Upper lobe of right lung (tissue), 1 donor: ENCODE data around the gene CHRNA10. TPM values are rescaled to one million over a fixed set of nuclear protein-coding genes. Genes with fewer than 3 reads are reported as not detected.
"Not testable (repeated sequence)": the region's sequence is repeated elsewhere in the genome, so short reads cannot be mapped to it uniquely, and the experiment has no call there.

Experiments
- ATAC-seq: fragments of 200-7000 bp; cut with Tn5 transposase; one replicate; pipeline ENCODE4 v1.9.1; 2020; ENCODE audit warnings: mild to moderate bottlenecking, moderate library complexity
- DNase-seq: peaks from one replicate; pipeline ENCODE4 v3.0.0-alpha.2; 2020
- H3K27ac ChIP-seq: fragments of 200-600 bp; one replicate; pipeline ENCODE4 v1.8.0; 2022
- H3K27me3 ChIP-seq: fragments of 200-600 bp; one replicate; pipeline ENCODE4 v1.8.0; 2022; ENCODE audit warnings: mild to moderate bottlenecking
- H3K36me3 ChIP-seq: fragments of 200-600 bp; one replicate; pipeline ENCODE4 v1.8.0; 2022
- H3K4me1 ChIP-seq: fragments of 200-600 bp; one replicate; pipeline ENCODE4 v1.8.0; 2022
- H3K4me3 ChIP-seq: fragments of 200-600 bp; one replicate; pipeline ENCODE4 v1.8.0; 2022; ENCODE audit warnings: mild to moderate bottlenecking
- H3K9me3 ChIP-seq: fragments of 200-600 bp; one replicate; pipeline ENCODE4 v1.8.0; 2022
- intact Hi-C: fragments of 100-400 bp; cut with DNase I; formaldehyde crosslinking; loops from one replicate; pipeline ENCODE4 v1.11.0; 2022
- total RNA-seq: library from RNA; stranded (reverse); fragmentation: NEBNext Ultra II Directional; extraction: Animal tissue kit (Norgen Biotek cat#: 25700); gene quantifications from one replicate; pipeline ENCODE4 v1.2.1, GENCODE V29; 2021
- TF ChIP-seq, protein P1 (sequence below): fragments of 200-600 bp; IDR thresholded peaks from one replicate; pipeline ENCODE4 v1.8.0; 2022; ENCODE audit warnings: antibody characterized with exemption
- donor health status: DM: no; HTN: yes; CAD: no; lungs with severe emphysema.

The CHRNA10 gene
- total RNA-seq, 1 donor from 2014 or later = 1.2 TPM

DNA sequence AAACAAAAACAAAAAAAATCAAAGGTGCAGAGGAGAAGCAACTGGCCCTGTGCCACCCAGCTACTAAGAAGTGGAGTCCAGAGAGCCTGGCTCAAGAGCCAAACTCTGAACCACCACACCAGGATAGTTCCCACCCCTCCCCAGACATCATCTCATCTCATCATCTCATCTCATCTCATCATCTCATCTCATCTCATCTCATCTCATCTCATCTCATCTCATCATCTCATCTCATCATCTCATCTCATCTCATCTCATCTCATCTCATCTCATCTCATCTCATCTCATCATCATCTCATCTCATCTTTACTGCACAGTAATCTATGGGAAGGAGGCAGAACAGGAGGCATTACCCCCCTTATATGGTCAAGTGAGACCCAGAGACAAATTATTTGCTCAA is 8.3 kb downstream of the CHRNA10 start:
- intact Hi-C loops = no loop called here
- no peaks in the 10 kb centered on the region for H3K27me3 ChIP-seq
- ATAC-seq (no peak), DNase-seq (no peak)
- H3K4me1 ChIP-seq = no peaks in the 10 kb centered on the region
- TF ChIP-seq, protein P1, sequence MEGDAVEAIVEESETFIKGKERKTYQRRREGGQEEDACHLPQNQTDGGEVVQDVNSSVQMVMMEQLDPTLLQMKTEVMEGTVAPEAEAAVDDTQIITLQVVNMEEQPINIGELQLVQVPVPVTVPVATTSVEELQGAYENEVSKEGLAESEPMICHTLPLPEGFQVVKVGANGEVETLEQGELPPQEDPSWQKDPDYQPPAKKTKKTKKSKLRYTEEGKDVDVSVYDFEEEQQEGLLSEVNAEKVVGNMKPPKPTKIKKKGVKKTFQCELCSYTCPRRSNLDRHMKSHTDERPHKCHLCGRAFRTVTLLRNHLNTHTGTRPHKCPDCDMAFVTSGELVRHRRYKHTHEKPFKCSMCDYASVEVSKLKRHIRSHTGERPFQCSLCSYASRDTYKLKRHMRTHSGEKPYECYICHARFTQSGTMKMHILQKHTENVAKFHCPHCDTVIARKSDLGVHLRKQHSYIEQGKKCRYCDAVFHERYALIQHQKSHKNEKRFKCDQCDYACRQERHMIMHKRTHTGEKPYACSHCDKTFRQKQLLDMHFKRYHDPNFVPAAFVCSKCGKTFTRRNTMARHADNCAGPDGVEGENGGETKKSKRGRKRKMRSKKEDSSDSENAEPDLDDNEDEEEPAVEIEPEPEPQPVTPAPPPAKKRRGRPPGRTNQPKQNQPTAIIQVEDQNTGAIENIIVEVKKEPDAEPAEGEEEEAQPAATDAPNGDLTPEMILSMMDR = no peak
- peaks cover 14% of the 10 kb centered on the region for H3K36me3 ChIP-seq
- H3K9me3 ChIP-seq = no peaks in the 10 kb centered on the region
- no peak overlapping the region for H3K27ac ChIP-seq
- no peak overlapping the region for H3K4me3 ChIP-seq

DNA sequence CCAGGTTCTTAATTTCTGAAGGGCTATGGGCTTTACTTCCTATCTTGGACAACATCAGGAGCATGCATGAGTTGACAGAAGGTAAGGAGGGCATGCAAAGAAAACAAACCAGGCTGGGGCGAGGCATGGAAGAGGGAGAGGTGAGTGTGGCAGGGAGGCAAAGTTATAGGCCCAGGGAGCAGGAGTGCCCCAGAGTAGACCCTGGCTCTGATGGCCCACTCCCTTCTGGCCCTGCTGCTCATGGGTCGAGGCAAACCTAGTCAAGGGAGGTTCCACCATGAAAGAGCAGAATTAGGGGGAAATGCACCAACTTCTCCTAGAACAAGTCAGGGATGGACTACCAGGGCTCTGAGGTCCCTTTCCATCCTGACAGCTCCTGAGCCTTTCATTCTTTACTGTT is 10.2 kb downstream of the CHRNA10 start:
- DNase-seq (no peak), ATAC-seq (no peak)
- intact Hi-C loops = no loop called here
- TF ChIP-seq, protein P1 = no peak
- peaks cover 7% of the 10 kb centered on the region for H3K36me3 ChIP-seq
- no peaks in the 10 kb centered on the region for H3K9me3 ChIP-seq
- no peak overlapping the region for H3K27ac ChIP-seq
- H3K27me3 ChIP-seq = no peaks in the 10 kb centered on the region
- H3K4me3 ChIP-seq = no peak overlapping the region
- H3K4me1 ChIP-seq = no peaks in the 10 kb centered on the region

DNA sequence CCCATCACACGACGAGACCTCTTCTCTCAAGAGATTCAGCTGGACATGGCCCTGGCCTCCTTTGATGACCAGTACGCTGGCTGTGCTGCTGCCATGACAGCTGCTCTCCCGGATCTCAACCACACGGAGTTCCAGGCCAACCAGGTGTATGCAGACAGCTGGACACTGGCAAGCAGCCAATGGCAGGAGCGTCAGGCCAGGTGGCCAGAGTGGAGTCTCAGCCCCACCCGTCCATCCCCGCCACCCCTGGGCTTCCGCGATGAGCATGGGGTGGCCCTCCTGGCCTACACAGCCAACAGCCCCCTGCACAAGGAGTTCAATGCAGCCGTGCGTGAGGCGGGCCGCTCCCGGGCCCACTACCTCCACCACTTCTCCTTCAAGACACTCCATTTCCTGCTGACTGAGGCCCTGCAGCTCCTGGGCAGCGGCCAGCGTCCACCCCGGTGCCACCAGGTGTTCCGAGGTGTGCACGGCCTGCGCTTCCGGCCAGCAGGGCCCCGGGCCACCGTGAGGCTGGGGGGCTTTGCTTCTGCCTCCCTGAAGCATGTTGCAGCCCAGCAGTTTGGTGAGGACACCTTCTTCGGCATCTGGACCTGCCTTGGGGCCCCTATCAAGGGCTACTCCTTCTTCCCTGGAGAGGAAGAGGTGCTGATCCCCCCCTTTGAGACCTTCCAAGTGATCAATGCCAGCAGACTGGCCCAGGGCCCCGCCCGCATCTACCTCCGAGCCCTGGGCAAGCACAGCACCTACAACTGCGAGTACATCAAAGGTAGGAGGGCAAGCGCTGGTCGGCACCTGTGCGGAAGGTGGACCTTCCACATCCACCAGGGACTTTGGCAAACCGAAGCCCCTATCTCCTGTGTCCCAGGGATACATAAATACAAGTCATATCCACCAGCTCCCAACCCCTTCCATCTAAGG is 11.3 kb downstream of the CHRNA10 start:
- H3K27me3 ChIP-seq = no peaks in the 10 kb centered on the region
- TF ChIP-seq, protein P1 = no peak
- ATAC-seq (no peak), DNase-seq (no peak)
- no peaks in the 10 kb centered on the region for H3K9me3 ChIP-seq
- no peak overlapping the region for H3K27ac ChIP-seq
- intact Hi-C loops = no loop called here
- H3K4me3 ChIP-seq = no peak overlapping the region
- no peaks in the 10 kb centered on the region for H3K36me3 ChIP-seq
- H3K4me1 ChIP-seq = no peaks in the 10 kb centered on the region

DNA sequence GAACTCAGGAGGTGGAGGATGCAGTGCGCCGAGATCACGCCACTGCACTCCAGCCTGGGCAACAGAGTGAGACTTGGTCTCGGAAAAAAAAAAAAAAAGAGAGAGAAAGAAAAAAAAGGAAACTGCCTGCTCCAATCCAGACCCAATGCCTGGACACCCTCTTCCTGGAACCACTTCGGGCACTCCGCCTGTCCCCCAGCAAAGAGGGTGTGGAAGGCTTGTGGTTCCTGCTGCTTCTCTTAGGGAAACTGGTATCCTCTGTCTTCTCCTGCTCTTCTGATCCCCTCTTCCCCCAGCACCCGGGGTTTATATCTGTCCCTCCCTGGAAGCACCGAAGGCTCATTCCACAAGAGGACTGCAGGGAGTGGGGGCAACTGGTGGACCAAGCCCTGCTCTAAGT is 12.9 kb downstream of the CHRNA10 start:
- Histone ChIP-seq H3K4me3 (no peak overlapping the region), H3K36me3 (no peaks in the 10 kb centered on the region), H3K27me3 (no peaks in the 10 kb centered on the region), H3K9me3 (no peaks in the 10 kb centered on the region), H3K27ac (no peak overlapping the region), H3K4me1 (no peaks in the 10 kb centered on the region)
- ATAC-seq (no peak), DNase-seq (no peak)
- TF ChIP-seq, protein P1 = no peak
- intact Hi-C loops = no loop called here

DNA sequence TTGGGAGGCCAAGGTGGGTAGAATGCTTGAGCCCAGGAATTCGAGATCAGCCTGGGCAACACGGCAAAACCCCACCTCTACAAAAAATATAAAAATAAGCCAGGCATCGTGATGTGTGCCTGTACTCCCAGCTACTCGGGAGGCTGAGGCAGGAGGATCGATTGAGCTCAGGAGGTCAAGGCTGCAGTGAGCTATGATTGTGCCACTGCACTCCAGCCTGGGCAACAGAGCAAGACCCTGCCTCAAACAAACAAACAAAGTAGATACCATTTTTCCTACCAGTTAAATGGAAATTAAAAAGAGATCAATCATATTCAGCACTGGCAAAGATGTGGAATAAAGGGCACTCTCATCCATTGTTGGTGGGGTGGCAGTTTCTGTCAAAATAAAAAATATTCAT is 13.9 kb downstream of the CHRNA10 start:
- intact Hi-C loops, ATAC-seq, DNase-seq: not testable (repeated sequence)

DNA sequence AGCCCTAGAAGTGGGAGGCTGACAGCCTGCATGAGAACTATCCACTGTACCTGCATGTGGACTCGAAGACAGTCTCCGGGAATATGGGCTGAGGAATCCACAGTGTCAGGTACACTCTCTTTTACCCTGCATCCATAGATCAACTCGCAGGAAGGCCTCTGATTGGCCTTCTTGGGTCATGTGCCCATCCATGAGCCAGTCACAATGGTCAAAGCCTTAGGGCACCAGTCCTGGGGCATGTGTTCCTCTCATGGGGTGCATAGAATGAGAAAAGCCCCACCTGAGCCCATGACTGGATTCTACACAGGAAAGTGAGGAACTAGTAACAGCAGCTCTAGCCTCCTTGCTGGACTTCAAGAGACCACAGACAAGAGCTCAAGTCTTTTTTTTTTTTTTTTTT is 15.6 kb downstream of the CHRNA10 start:
- intact Hi-C loops = no loop called here
- DNase-seq = no peak

More for the DNA sequence above, 13.9 kb downstream of the CHRNA10 start:
- H3K4me3 ChIP-seq, H3K4me1 ChIP-seq, H3K36me3 ChIP-seq, H3K9me3 ChIP-seq, H3K27ac ChIP-seq, H3K27me3 ChIP-seq: not testable (repeated sequence)

DNA sequence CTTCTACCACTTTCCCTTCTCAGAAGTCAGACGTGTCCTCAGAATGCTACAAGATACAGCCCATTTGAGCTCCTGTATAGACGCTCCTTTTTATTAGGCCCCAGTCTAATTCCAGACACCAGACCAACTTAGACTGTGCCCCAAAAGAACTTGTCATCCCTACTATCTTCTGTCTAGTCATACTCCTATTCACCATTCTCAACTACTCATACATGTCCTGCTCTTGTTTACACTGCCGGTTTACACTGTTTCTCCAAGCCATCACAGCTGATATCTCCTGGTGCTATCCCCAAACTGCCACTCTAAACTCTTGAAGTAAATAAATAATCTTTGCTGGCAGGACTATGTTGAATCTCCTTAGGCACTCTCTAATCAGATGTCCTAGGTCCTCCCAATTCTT is 18.7 kb downstream of the CHRNA10 start:
- ATAC-seq, H3K27ac ChIP-seq, DNase-seq, H3K27me3 ChIP-seq, H3K9me3 ChIP-seq, H3K4me3 ChIP-seq, H3K36me3 ChIP-seq, intact Hi-C loops, H3K4me1 ChIP-seq: not testable (repeated sequence)

More for the DNA sequence above, 15.6 kb downstream of the CHRNA10 start:
- Histone ChIP-seq H3K27ac (no peak overlapping the region), H3K36me3 (no peaks in the 10 kb centered on the region), H3K4me3 (no peak overlapping the region), H3K27me3 (no peaks in the 10 kb centered on the region), H3K4me1 (no peaks in the 10 kb centered on the region), H3K9me3 (no peaks in the 10 kb centered on the region)
- TF ChIP-seq, protein P1 = no peak
- no peak for ATAC-seq

DNA sequence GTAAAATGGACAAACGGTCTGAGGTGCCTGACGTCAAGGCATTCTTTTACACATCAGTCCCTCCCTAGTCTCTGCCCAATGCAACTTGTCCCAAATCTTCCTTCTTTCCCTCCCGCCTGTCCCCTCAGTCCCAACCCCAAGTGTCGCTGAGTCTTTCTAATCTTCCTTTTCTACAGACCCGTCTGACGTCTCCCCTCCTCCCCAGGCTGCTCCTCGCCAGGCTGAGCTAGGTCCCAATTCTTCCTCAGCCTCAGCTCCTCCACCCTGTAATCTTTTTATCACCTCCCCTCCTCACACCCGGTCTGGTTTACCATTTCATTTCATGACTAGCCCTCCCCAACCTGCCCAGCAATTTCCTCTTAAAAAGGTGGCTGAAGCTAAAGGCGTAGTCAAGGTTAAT is 21.8 kb downstream of the CHRNA10 start:
- ATAC-seq, intact Hi-C loops, H3K36me3 ChIP-seq, H3K4me3 ChIP-seq, DNase-seq, H3K27ac ChIP-seq, H3K9me3 ChIP-seq, H3K27me3 ChIP-seq, H3K4me1 ChIP-seq: not testable (repeated sequence)

DNA sequence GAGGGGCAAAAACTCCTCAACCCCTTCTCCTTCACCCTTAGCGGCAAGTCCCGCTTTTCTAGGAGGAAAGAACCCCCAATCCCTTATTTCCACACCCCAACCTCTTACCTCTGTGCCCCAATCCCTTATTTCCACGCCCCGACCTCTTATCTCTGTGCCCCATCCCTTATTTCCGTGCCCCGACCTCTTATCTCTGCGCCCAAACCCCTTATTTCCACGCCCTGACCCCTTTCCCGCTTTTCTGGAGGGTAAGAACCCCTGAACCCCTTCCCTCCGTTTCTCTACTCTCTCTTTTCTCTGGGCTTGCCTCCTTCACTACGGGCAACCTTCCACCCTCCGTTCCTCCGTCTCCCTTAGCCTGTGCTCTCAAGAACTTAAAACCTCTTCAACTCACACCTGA is 22.3 kb downstream of the CHRNA10 start:
- intact Hi-C loops, H3K4me3 ChIP-seq, H3K27me3 ChIP-seq, H3K27ac ChIP-seq, H3K4me1 ChIP-seq, ATAC-seq, H3K9me3 ChIP-seq, DNase-seq, H3K36me3 ChIP-seq: not testable (repeated sequence)
